GM12872 (cell line): ENCODE data around the gene WNT5B.

Experiments used
- CTCF ChIP-seq: IDR thresholded peaks from 3 replicates; pipeline ENCODE4 v1.5.1; 2011; ENCODE audit warnings: low read depth, mild to moderate bottlenecking, low read length, moderate library complexity; ENCODE audit not compliant: insufficient read depth

WNT5B gene

DNA sequence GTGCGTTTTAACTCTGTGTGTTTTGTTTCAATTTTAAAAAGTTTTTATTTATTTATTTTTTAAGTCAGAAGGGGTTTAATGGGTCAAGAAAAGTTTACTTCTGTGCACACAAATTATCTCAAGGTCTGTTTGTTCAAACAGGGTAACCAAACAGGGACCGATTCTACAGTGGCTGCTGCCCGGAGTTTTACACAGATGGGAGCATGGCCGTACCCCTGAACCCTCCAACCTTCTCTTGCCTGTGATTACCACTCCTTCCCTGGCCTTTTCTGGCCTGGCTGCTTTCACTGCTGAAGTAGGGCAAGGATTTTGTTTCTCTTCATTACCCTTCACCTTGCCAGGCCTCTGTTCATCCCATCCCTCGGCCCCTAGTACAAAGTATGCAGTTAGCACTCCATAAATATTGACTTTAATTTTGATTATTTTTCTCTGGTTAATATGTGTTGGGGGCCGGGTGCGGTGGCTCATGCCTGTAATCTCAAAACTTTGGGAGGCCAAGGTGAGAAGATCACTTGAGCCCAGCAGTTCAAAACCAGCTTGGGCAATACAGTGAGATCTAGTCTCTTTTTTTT lies 18.9 kb upstream of the WNT5B start:
- no peak for TF ChIP-seq CTCF

DNA sequence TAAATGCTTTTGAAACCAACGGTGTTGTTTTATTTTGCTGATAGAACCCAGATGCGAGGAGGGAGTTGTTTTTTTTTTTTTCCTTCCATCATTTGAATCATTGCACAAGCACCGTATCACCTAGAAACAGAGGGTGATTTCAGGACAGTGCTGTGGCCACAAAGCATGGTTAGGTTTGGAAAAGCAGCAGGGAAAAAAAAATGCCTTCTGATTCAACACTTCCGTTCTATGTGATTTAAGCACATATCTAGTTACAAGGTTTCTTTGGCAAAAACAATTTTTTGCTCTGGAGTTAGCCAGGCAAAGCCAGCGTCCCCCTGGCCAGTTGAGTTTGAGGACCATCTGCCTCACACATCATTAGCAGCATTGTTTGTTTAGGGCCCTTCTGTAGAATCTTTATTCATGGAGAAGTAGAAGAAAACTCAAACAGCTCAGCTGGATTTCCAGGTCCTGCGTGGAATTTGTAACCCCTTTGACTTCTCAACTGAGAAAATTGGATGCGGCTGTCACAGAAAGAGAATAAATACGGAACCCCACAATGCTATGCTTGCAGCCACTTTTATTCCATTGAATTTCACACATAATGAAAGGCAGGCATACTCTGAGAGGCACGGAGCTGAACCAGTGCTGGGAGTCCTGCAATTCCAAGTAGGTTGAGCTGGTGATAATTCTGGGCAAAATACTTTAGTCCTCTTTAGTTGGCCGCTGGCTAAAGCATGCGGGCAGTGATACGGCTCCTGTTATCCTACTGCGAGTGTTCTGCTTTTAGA lies 17.0 kb upstream of the WNT5B start:
- TF ChIP-seq CTCF, result no peak

GRCh38 chr12:1613860-1614259 lies 15.2 kb upstream of the WNT5B start:
- no peak for TF ChIP-seq CTCF

- no peak for TF ChIP-seq CTCF
Measured at GRCh38 chr12:1614360-1614759, 14.7 kb upstream of the WNT5B start.

- TF ChIP-seq CTCF, result no peak
Measured at GRCh38 chr12:1616233-1617066, 12.6 kb upstream of the WNT5B start.

DNA sequence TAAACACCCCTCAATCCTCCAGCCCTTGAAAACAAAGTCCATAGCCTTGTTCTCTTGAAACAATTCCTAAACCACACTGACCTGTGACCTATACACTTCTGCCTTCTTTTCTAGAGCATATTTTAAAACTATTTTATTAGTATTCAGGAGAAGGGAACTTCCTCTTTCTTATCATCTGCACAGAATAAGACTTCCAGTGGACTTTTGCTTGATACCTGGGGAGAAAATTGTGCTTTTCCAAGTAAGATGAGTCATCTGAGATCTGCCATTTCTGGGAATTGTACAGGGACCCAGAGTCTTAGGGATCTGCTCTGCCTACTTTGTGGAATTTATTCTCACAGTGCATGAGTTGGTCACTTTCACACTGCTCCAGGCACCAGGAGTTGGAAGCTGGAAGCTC lies 10.5 kb upstream of the WNT5B start:
- TF ChIP-seq CTCF, result no peak

GRCh38 chr12:1619159-1619558 lies 9.9 kb upstream of the WNT5B start:
- no peak for TF ChIP-seq CTCF
